ENCODE results near the gene THRSP.

GRCh38 chr11:78046486-78046854 is 17.2 kb upstream of the THRSP start:
- TF ChIP-seq CTCF (IDR thresholded peaks at IDR 0.05): no peak
- no peak for TF ChIP-seq EP300 (IDR thresholded peaks at IDR 0.05)

All from suprapubic skin (tissue), 3 donors.